ENCODE results near the gene CYCS.

The CYCS gene

GRCh38 chr7:25125137-25125946, at the start of gene CYCS:
TSS of gene CYCS (minus strand) at chr7:25125260. CDS start at chr7:25124119, 1,141 bp downstream.
- DNase-seq: peak; percentile 100

DNA sequence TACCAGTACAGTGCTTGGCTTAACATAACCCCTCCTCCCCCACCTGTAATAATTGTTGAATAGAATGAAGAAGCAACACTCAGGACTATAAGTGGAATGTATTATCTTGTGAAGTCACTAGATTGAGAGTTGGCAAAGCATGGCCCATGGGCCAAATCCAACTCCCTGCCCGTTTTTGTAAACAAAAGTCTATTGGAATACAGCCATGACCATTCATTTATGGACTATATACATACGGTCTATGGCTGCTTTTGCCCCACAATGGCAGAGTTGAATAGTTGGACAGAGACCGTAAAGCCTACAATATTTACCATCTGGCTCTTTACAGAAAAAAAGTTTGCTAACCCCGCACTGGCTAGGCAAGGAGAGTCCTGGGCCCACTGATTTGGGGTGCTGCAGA, 48.1 kb upstream of the CYCS start:
- DNase-seq: no peak

- no peak for DNase-seq
Measured at GRCh38 chr7:25171516-25171915, 46.5 kb upstream of the CYCS start.

DNA sequence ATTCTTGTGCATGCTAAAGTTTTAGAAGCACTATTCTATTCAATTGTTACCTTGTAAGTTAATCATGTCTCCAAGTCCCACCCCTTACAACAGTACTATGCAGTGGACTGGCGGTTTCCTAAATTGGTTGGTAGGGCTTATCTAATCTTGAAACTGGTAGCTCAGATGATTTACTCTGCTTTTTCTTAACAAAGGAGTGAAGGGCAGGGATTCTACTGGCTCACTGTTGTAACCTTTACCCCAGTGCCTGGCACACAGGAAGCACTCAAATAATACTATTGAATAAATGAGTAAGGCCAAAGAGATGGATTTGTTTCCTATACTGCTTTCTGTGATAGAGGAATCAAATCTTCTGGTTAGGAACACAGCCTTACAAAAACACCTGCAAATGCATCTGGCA, 46.0 kb upstream of the CYCS start:
- no peak for DNase-seq

DNA sequence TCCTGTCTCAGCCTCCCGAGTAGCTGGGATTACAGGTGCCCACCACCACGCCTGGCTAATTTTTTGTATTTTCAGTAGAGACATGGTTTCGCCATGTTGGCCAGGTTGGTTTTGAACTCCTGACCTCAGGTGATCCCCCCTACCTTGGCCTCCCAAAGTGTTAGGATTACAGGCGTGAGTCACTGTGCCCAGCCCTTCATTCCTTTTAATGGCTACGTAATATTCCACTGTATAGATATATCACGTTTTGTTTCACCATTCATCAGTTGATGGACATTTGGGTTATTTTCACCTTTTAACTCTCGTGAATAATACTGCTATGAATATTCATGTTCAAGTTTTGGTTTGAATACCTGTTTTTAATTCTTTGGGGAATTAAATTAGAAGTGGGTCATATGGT, 44.6 kb upstream of the CYCS start:
- no peak for DNase-seq

DNA sequence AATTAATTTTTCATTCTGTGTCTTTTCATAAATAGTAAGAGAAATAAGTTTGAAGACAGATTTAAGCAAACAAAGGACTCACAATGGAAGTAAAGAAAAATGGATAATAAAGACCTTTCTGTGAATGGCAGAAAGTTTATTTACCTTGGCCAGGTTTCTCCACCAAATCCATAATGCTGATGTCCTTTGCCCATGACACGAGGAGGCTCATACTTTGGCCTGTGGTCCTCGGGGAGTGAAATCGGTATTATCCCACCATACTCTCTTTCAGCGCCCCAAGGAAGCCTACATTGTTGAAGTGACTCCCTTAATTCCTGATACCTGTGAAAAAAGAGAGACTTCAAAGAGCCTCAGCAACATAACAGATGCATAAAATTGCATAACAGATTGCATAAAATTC, 43.1 kb upstream of the CYCS start:
- DNase-seq: no peak

- DNase-seq: peak; percentile 24
Measured at GRCh38 chr7:25167262-25167843, 42.3 kb upstream of the CYCS start.

- DNase-seq: peak; percentile 2
Measured at GRCh38 chr7:25159983-25160596, 35.0 kb upstream of the CYCS start.

GRCh38 chr7:25158966-25159365, 33.9 kb upstream of the CYCS start:
- no peak for DNase-seq

GRCh38 chr7:25151773-25152172, 26.7 kb upstream of the CYCS start:
- no peak for DNase-seq

DNA sequence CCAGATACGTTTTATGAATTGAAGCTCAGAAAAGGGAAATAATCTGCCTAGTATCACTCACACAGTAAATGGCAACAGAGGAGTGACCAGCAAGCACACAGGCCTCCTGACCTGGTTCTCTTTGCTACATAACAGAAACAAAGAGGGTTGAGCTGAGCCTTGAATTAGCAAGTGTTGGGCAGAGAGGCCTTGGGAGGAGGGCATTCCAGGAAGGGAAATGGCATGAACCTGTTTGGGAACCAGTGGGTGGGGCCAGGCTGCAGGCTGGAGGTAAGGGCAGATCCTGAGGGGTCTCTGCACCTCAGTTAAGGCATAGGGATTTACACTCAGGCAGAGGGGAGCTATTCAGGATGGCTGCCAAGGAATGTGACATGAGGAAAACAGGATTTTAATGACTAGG, 24.8 kb upstream of the CYCS start:
- no peak for DNase-seq

DNA sequence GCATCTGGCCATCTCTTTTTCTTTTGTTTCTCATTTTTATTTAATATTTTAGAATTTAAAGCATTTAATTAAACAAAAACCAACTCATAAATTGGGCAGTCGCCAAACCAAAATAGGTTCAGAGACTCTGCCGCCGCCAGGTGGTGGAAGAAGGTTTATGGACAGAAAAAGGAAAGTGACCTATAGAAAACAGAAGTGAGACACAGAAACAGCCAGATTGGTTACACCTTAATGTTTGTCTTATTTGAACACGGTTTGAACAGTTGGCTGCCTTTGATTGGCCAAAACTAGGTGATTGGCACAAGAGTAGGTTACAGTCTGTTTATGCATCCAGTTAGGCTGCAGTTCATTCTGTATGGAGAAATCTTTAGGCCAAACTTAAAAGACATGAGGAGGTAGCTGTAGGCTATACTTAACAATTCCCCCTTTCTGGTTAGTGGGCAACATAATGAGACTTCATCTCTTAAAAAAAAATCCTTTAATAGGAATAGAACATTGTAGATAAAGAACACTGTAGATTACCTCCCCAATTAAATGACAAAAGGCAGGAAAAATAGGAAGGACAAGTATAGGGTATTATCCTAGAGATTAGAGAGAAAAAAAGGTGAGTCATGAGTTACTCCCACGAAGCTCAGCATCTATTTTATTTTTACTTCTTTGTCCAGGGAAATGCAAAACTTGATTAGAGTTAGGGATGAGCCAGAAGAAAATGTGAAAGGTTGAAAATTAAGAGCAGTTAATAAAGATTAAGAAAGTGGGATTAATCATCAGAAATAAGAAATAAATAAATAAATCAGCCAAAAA, 23.9 kb upstream of the CYCS start:
- no peak for DNase-seq

GRCh38 chr7:25143763-25144162, 18.7 kb upstream of the CYCS start:
- DNase-seq: no peak

- DNase-seq: no peak
Measured at GRCh38 chr7:25139536-25139935, 14.5 kb upstream of the CYCS start.

DNA sequence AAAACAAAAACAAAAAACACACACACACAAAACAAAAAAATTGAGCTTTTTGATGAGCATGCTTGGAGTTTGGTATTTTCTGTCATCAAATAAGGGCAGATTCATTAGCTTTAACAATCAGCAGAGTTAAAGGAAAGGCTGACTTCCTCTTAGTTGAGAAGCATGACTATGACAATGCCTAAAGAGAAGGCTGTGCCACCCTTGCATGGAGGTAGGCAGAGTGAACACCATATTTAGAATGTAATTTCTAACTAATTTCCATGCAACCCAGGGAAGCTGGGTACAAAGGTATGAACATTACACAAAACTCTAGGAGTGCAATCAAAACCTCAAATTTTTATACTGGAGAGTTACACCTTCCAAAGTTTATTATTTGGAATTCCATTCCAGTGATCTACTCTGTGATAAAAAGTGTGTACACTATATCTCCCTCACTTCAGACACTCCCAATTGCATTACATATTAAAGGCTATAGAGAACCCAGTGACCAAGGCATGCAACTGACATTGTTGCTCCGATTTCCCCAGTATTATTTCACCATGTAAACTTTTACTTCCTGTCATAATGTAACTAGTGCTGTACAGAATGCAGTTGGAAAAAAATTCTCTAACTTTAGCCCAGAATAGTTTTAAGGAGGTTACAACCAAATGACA, 9.4 kb upstream of the CYCS start:
- DNase-seq: no peak

GRCh38 chr7:25132430-25132829, 7.4 kb upstream of the CYCS start:
- DNase-seq: no peak

DNA sequence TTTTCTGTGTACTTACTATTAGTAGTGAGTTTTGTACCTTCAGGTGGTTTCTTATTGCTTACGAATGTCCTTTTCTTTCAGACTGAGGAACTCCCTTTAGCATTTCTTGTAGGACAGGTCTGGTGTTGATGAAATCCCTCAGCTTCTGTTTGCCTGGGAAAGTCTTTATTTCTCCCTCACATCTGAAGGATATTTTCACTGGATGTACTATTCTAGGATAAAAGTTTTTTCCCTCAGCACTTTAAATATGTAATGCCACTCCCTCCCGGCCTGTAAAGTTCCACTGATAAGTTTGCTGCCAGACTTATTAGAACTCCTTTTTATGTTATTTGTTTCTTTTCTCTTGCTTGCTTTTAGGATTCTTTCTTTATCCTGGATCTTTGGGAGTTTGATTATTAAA, 1.7 kb upstream of the CYCS start:
- DNase-seq: no peak

DNA sequence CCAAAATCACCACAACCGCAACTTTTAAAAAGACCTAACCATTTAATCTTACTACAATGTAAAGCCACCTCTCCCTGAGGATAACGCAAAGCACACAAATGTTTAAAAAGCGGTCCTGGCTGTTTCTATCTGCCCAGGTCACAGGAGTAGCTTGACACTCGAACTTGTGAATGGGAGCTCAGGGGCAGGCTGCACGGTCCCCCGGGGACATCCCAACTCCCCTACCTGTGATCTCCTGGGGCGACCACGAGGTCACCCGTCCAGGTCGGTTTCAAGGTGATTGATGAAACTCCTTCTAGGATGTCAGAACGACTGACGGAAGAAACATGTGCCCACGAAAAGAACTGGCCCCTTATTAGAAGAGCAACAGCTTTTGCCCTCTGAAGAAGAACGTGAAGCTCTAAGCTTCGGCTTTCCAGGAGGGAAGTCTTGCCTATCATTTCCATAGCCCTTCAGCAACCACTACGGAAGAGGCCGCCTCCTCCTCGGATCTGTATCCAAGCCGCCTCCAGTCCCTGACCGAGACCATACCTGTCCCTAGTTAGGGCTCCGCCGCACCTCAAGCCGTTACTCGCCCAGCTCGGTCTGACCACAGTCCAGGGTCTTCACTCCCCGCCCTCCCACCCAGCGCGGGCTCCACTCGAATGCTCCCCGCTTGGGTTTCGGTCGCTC, 459 bp downstream of the CYCS start:
- DNase-seq: no peak

- DNase-seq: no peak
Measured at GRCh38 chr7:25122373-25122772, 2.7 kb downstream of the CYCS start.

- no peak for DNase-seq
Measured at GRCh38 chr7:25121599-25121998, 3.5 kb downstream of the CYCS start.

- DNase-seq: no peak
Measured at GRCh38 chr7:25119102-25119501, 6.0 kb downstream of the CYCS start.

- DNase-seq: no peak
Measured at GRCh38 chr7:25118048-25118753, 6.9 kb downstream of the CYCS start.
